HEK293 (cell line): ENCODE data around the gene STAP2.

Experiments
- CTCF ChIP-seq: fragments of 450-650 bp; formaldehyde crosslinking; IDR thresholded peaks from 2 replicates; pipeline ENCODE4 v1.5.1; 2016; ENCODE audit warnings: missing biosample characterization, missing genetic modification characterization
- SALL2 ChIP-seq: fragments of 450-650 bp; formaldehyde crosslinking; IDR thresholded peaks from 2 replicates; pipeline ENCODE4 v1.5.0; 2017; ENCODE audit warnings: missing biosample characterization, mild to moderate bottlenecking, missing genetic modification characterization, borderline replicate concordance
- ZBTB1 ChIP-seq: fragments of 450-650 bp; formaldehyde crosslinking; IDR thresholded peaks from 2 replicates; pipeline ENCODE4 v1.5.1; 2016; ENCODE audit warnings: missing biosample characterization, missing genetic modification characterization
- ZNF274 ChIP-seq, 2 experiments: fragments of 200-500 bp in 1 of 2; fragments of 450-650 bp in 1 of 2; sonication (Bioruptor generic) in 1 of 2; formaldehyde crosslinking in 1 of 2; IDR thresholded peaks; 2 replicates each; pipeline versions ENCODE4 v1.5.1 to v1.6.1; 2014 to 2016; ENCODE audit warnings: borderline replicate concordance in 1 of 2, inconsistent platforms in 1 of 2, low read length in 1 of 2, missing biosample characterization in 1 of 2, missing genetic modification characterization in 1 of 2
- ZNF549 ChIP-seq: fragments of 450-650 bp; IDR thresholded peaks from 2 replicates; pipeline ENCODE4 v1.5.1; 2018; ENCODE audit warnings: missing biosample characterization, missing genetic modification characterization, mild to moderate bottlenecking, inconsistent platforms, moderate library complexity
- TF ChIP-seq, protein P1 (sequence below): fragments of 450-650 bp; formaldehyde crosslinking; IDR thresholded peaks from 2 replicates; pipeline ENCODE4 v1.5.1; 2016; ENCODE audit warnings: missing biosample characterization, missing genetic modification characterization

GRCh38 chr19:4342615-4343369 lies 4.2 kb upstream of the STAP2 start:
- TF ChIP-seq ZNF274 (IDR thresholded peaks at IDR 0.05; ENCODE audit: low read length) (no peak), ZNF274 (tag by site-specific recombination; IDR thresholded peaks at IDR 0.05; ENCODE audit: borderline replicate concordance) (no peak), ZNF549 (tag by site-specific recombination) (no peak), ZBTB1 (tag by site-specific recombination) (peak; percentile 58; the same call in 1 of the 2 replicates), CTCF (tag by site-specific recombination) (peak; percentile 75), SALL2 (no peak)
- TF ChIP-seq, protein P1, sequence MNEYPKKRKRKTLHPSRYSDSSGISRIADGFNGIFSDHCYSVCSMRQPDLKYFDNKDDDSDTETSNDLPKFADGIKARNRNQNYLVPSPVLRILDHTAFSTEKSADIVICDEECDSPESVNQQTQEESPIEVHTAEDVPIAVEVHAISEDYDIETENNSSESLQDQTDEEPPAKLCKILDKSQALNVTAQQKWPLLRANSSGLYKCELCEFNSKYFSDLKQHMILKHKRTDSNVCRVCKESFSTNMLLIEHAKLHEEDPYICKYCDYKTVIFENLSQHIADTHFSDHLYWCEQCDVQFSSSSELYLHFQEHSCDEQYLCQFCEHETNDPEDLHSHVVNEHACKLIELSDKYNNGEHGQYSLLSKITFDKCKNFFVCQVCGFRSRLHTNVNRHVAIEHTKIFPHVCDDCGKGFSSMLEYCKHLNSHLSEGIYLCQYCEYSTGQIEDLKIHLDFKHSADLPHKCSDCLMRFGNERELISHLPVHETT (tag by site-specific recombination), result no peak; the same call in 1 of the 2 replicates
